ENCODE measurements around the gene TLK1.

GRCh38 chr2:170967553-170967952 is 193.1 kb downstream of the TLK1 start:
- no peak for TF ChIP-seq CTCF (conservative IDR thresholded peaks at IDR 0.05; ENCODE audit: low read depth, low read length)
- TF ChIP-seq EZH2phosphoT487 (IDR thresholded peaks at IDR 0.05; ENCODE audit: borderline replicate concordance, low read length), result no peak
